H9 (cell line): ENCODE results near the gene STARD10. TPM values are rescaled to one million over a fixed set of nuclear protein-coding genes. Genes with fewer than 3 reads are reported as not detected.
A peak's percentile ranks its signal among the peaks of the same experiment; 100 is the strongest.
"Not testable (repeated sequence)": the region's sequence is repeated elsewhere in the genome, so short reads cannot be mapped to it uniquely, and the experiment has no call there.

Source experiments
- DNase-seq: peaks from one replicate; pipeline ENCODE4 v3.0.0-alpha.2; 2017
- H2AFZ ChIP-seq: one replicate; pipeline ENCODE4 v1.6.1; 2013; ENCODE audit warnings: mild to moderate bottlenecking, low read length, control low read depth, moderate library complexity
- H2AK5ac ChIP-seq: 2 replicates; pipeline ENCODE4 v1.6.1; 2013; ENCODE audit warnings: low read length, control low read depth, mixed read lengths; ENCODE audit not compliant: insufficient read length
- H2BK120ac ChIP-seq: one replicate; pipeline ENCODE4 v1.6.1; 2013; ENCODE audit warnings: low read depth, mild to moderate bottlenecking, low read length, control low read depth, inconsistent platforms; ENCODE audit not compliant: poor library complexity, severe bottlenecking
- H2BK12ac ChIP-seq: 2 replicates; pipeline ENCODE4 v1.6.1; 2013; ENCODE audit warnings: low read length, control low read depth, mixed read lengths, low read depth; ENCODE audit not compliant: insufficient read length
- H2BK15ac ChIP-seq: 2 replicates; pipeline ENCODE4 v1.6.1; 2013; ENCODE audit warnings: low read depth, low read length, control low read depth
- H2BK20ac ChIP-seq: one replicate; pipeline ENCODE4 v1.6.1; 2013; ENCODE audit warnings: low read depth, mild to moderate bottlenecking, low read length, control low read depth, inconsistent platforms; ENCODE audit not compliant: poor library complexity, severe bottlenecking
- H2BK5ac ChIP-seq: 2 replicates; pipeline ENCODE4 v1.6.1; 2013; ENCODE audit warnings: low read length, control low read depth, mixed read lengths; ENCODE audit not compliant: insufficient read length
- H3K14ac ChIP-seq: 2 replicates; pipeline ENCODE4 v1.6.1; 2013; ENCODE audit warnings: low read length, control low read depth; ENCODE audit not compliant: insufficient read depth
- H3K18ac ChIP-seq: 2 replicates; pipeline ENCODE4 v1.6.1; 2013; ENCODE audit warnings: low read depth, mild to moderate bottlenecking, mixed read lengths, low read length, control low read depth; ENCODE audit not compliant: insufficient read length
- H3K23ac ChIP-seq: 2 replicates; pipeline ENCODE4 v1.6.1; 2013; ENCODE audit warnings: low read length, control low read depth, mixed read lengths, low read depth; ENCODE audit not compliant: insufficient read length
- H3K23me2 ChIP-seq: 2 replicates; pipeline ENCODE4 v1.6.1; 2013; ENCODE audit warnings: low read depth, mild to moderate bottlenecking, mixed read lengths, low read length, control low read depth; ENCODE audit not compliant: insufficient read length, poor library complexity, severe bottlenecking
- H3K27ac ChIP-seq: 2 replicates; pipeline ENCODE4 v1.5.1; 2013; ENCODE audit warnings: low read length, control low read depth, mixed read lengths, low read depth; ENCODE audit not compliant: insufficient read length
- H3K27me3 ChIP-seq: 2 replicates; pipeline ENCODE4 v1.6.1; 2013; ENCODE audit warnings: low read length, control low read depth, inconsistent platforms; ENCODE audit not compliant: insufficient read depth
- H3K4ac ChIP-seq: 2 replicates; pipeline ENCODE4 v1.6.1; 2013; ENCODE audit warnings: low read depth, mild to moderate bottlenecking, control low read depth, inconsistent platforms, low read length, moderate library complexity
- H3K4me1 ChIP-seq: 2 replicates; pipeline ENCODE4 v1.6.1; 2013; ENCODE audit warnings: low read length, control low read depth, inconsistent platforms; ENCODE audit not compliant: insufficient read depth
- H3K4me2 ChIP-seq: 2 replicates; pipeline ENCODE4 v1.6.1; 2013; ENCODE audit warnings: low read length, control low read depth, mixed read lengths; ENCODE audit not compliant: insufficient read length, insufficient read depth
- H3K56ac ChIP-seq: 2 replicates; pipeline ENCODE4 v1.6.1; 2013; ENCODE audit warnings: low read depth, mild to moderate bottlenecking, mixed read lengths, low read length, control low read depth; ENCODE audit not compliant: insufficient read length
- H3K79me1 ChIP-seq: 2 replicates; pipeline ENCODE4 v1.6.1; 2013; ENCODE audit warnings: low read depth, mild to moderate bottlenecking, moderate library complexity, low read length, control low read depth, inconsistent platforms; ENCODE audit not compliant: insufficient read depth, poor library complexity, severe bottlenecking
- H3K79me2 ChIP-seq: 2 replicates; pipeline ENCODE4 v1.6.1; 2013; ENCODE audit warnings: low read length, control low read depth, inconsistent platforms; ENCODE audit not compliant: insufficient read depth
- H3K9ac ChIP-seq: 2 replicates; pipeline ENCODE4 v1.6.1; 2013; ENCODE audit warnings: low read length, control low read depth, mixed read lengths; ENCODE audit not compliant: insufficient read length; ENCODE audit errors: extremely low read depth
- H3K9me3 ChIP-seq: one replicate; pipeline ENCODE4 v1.6.1; 2013; ENCODE audit warnings: low read depth, low read length, inconsistent platforms; ENCODE audit not compliant: control insufficient read depth
- H3T11ph ChIP-seq: one replicate; pipeline ENCODE4 v1.6.1; 2013; ENCODE audit warnings: mild to moderate bottlenecking, low read length, control low read depth, inconsistent platforms
- H4K20me1 ChIP-seq: one replicate; pipeline ENCODE4 v1.6.1; 2013; ENCODE audit not compliant: control insufficient read depth, insufficient read length, insufficient read depth
- H4K5ac ChIP-seq: 2 replicates; pipeline ENCODE4 v1.6.1; 2013; ENCODE audit warnings: low read depth, mild to moderate bottlenecking, mixed read lengths, low read length, control low read depth; ENCODE audit not compliant: insufficient read length
- H4K8ac ChIP-seq: replicated peaks from 2 replicates; pipeline ENCODE4 v1.6.1; 2013; ENCODE audit warnings: low read length, control low read depth, mixed read lengths, low read depth; ENCODE audit not compliant: insufficient read length
- H4K91ac ChIP-seq: 2 replicates; pipeline ENCODE4 v1.6.1; 2013; ENCODE audit warnings: low read depth, mild to moderate bottlenecking, moderate library complexity, mixed read lengths, low read length, control low read depth; ENCODE audit not compliant: insufficient read length
- H3K27ac Mint-ChIP-seq, 3 experiments: 2 replicates in 2 of 3; 3 replicates in 1 of 3; pipeline ENCODE4 v1.8.0; 2020 to 2021; ENCODE audit warnings: mixed read lengths in 3 of 3, mild to moderate bottlenecking in 1 of 3, moderate library complexity in 1 of 3
- H3K27me3 Mint-ChIP-seq: 2 replicates; pipeline ENCODE4 v1.8.0; 2021; ENCODE audit warnings: low read depth, mild to moderate bottlenecking, moderate library complexity, mixed read lengths
- H3K36me3 Mint-ChIP-seq, 3 experiments: 2 replicates in 2 of 3; 3 replicates in 1 of 3; pipeline ENCODE4 v1.8.0; 2020 to 2021; ENCODE audit warnings: low read depth in 3 of 3, mixed read lengths in 3 of 3; ENCODE audit not compliant: insufficient read depth in 1 of 3
- H3K4me1 Mint-ChIP-seq, 2 experiments: 2 replicates each; pipeline ENCODE4 v1.8.0; 2020; ENCODE audit warnings: mixed read lengths in 2 of 2
- H3K4me3 Mint-ChIP-seq, 2 experiments: 2 replicates in 1 of 2; 3 replicates in 1 of 2; pipeline ENCODE4 v1.8.0; 2020 to 2021; ENCODE audit warnings: mild to moderate bottlenecking in 2 of 2, mixed read lengths in 2 of 2, moderate library complexity in 1 of 2
- H3K9me3 Mint-ChIP-seq, 2 experiments: 2 replicates in 1 of 2; 3 replicates in 1 of 2; pipeline ENCODE4 v1.8.0; 2020; ENCODE audit warnings: mild to moderate bottlenecking in 2 of 2, mixed read lengths in 2 of 2, moderate library complexity in 1 of 2
- WGBS: extraction: QIAGEN DNeasy Blood & Tissue Kit; methylation state at CpG from one replicate; pipeline ENCODE4 v1.1.7; 2013; ENCODE audit warnings: missing lambda C conversion rate, low lambda C conversion rate, mixed read lengths; ENCODE audit not compliant: insufficient read length; ENCODE audit errors: extremely low coverage; 5-methylcytosine and 5-hydroxymethylcytosine counted together
- total RNA-seq: library from RNA; stranded (reverse); gene quantifications from 2 replicates; pipeline ENCODE4 v1.2.1, GENCODE V29; 2021
- TF ChIP-seq, protein P1 (sequence below): fragments of 200-600 bp; sonication (generic); conservative IDR thresholded peaks from 3 replicates; pipeline ENCODE4 v1.8.0; 2021; ENCODE audit warnings: antibody characterized with exemption, mild to moderate bottlenecking

The STARD10 gene
- total RNA-seq, 1 experiment from 2014 or later = 24.4 TPM

GRCh38 chr11:72807021-72807693, 13.3 kb upstream of the STARD10 start:
- no peaks in the 10 kb centered on the region for H3K4me1 ChIP-seq
- no peak overlapping the region for H4K5ac ChIP-seq
- H3K9ac ChIP-seq = no peak overlapping the region
- no peaks in the 10 kb centered on the region for H3K23me2 ChIP-seq
- no peaks in the 10 kb centered on the region for H3K79me2 ChIP-seq
- H2AFZ ChIP-seq = no peak overlapping the region
- H3K4me3 Mint-ChIP-seq = no peak overlapping the region
- no peak overlapping the region for H2BK15ac ChIP-seq
- H3K36me3 Mint-ChIP-seq = peaks cover 0 to 22% (median 17%) of the 10 kb centered on the region in 3 experiments
- no peak overlapping the region for H3K4ac ChIP-seq
- no peaks in the 10 kb centered on the region for H3K27me3 ChIP-seq
- H2BK12ac ChIP-seq = no peak overlapping the region
- H3K27ac Mint-ChIP-seq = no peak overlapping the region
- no peak overlapping the region for H4K8ac ChIP-seq
- H4K91ac ChIP-seq = no peak overlapping the region
- H2BK5ac ChIP-seq = no peak overlapping the region
- DNase-seq = no peak
- no peak overlapping the region for H3T11ph ChIP-seq
- TF ChIP-seq, protein P1, sequence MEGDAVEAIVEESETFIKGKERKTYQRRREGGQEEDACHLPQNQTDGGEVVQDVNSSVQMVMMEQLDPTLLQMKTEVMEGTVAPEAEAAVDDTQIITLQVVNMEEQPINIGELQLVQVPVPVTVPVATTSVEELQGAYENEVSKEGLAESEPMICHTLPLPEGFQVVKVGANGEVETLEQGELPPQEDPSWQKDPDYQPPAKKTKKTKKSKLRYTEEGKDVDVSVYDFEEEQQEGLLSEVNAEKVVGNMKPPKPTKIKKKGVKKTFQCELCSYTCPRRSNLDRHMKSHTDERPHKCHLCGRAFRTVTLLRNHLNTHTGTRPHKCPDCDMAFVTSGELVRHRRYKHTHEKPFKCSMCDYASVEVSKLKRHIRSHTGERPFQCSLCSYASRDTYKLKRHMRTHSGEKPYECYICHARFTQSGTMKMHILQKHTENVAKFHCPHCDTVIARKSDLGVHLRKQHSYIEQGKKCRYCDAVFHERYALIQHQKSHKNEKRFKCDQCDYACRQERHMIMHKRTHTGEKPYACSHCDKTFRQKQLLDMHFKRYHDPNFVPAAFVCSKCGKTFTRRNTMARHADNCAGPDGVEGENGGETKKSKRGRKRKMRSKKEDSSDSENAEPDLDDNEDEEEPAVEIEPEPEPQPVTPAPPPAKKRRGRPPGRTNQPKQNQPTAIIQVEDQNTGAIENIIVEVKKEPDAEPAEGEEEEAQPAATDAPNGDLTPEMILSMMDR = no peak
- no peak overlapping the region for H3K56ac ChIP-seq
- H2BK20ac ChIP-seq = no peak overlapping the region
- no peaks in the 10 kb centered on the region for H3K9me3 Mint-ChIP-seq
- no peak overlapping the region for H2AK5ac ChIP-seq
- no peaks in the 10 kb centered on the region for H3K79me1 ChIP-seq
- H3K9me3 ChIP-seq = no peaks in the 10 kb centered on the region
- no peak overlapping the region for H2BK120ac ChIP-seq
- H3K27ac ChIP-seq = no peak overlapping the region
- no peak overlapping the region for H3K23ac ChIP-seq
- no CpG with 5 or more reads among the region's 5 CpGs for WGBS
- no peaks in the 10 kb centered on the region; the same call in 1 of the 2 replicates for H3K27me3 Mint-ChIP-seq
- no peak overlapping the region for H3K14ac ChIP-seq
- H3K4me2 ChIP-seq = no peak overlapping the region
- no peaks in the 10 kb centered on the region for H4K20me1 ChIP-seq
- no peak overlapping the region for H3K18ac ChIP-seq
- H3K4me1 Mint-ChIP-seq = peaks cover 2 to 4% of the 10 kb centered on the region in 2 experiments; a peak in 2 of 4 replicates

- H3K14ac ChIP-seq, H2BK15ac ChIP-seq, H4K8ac ChIP-seq, H3K4me2 ChIP-seq, H3K4me1 Mint-ChIP-seq, H2BK20ac ChIP-seq, H2AK5ac ChIP-seq, H3K23ac ChIP-seq, H4K91ac ChIP-seq, H3K79me2 ChIP-seq, H3K9me3 ChIP-seq, DNase-seq, H3K27me3 Mint-ChIP-seq, H3K56ac ChIP-seq, H2AFZ ChIP-seq, H2BK5ac ChIP-seq, H3K9ac ChIP-seq, H3K4me3 Mint-ChIP-seq, H3K4me1 ChIP-seq, H3K79me1 ChIP-seq, H3K27me3 ChIP-seq, H4K20me1 ChIP-seq, H3T11ph ChIP-seq, H2BK12ac ChIP-seq, H2BK120ac ChIP-seq, H3K4ac ChIP-seq, H3K18ac ChIP-seq, H4K5ac ChIP-seq, H3K9me3 Mint-ChIP-seq, H3K23me2 ChIP-seq, H3K27ac ChIP-seq: not testable (repeated sequence)
- Mint-ChIP-seq H3K36me3 (peaks cover 0 to 20% (median 13%) of the 10 kb centered on the region in 3 experiments), H3K27ac (peak overlapping the region in 1 of 3 experiments; percentile 52; a peak in 2 of 7 replicates)
- no CpG with 5 or more reads among the region's 1 CpG for WGBS
Observed at GRCh38 chr11:72806378-72806777, 12.5 kb upstream of the STARD10 start.
